ENCODE measurements around the gene B4GALNT2.

B4GALNT2 gene

DNA sequence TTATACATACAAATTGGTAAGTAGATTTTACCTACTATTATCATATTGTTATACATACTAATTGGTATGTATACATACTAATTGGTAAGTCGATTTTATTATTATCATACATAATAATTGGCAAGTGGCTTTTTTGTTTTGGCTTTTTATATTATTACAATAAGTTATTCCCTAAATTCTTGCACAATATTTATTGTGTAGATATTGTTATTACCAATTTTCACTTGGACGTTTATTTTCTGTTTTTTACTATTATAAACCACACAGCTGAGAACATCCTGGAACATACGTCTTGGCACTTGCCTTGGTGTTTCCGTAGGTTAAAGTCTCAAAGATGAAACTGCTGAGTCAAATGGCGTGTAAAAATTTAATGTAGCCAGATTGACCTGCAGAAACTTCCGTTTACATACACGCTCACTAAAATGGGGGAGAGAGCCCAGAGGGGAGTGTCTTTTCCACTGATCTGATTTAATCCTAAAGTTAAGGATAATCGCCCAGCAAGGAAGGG is 58.9 kb downstream of the B4GALNT2 start:
- DNase-seq (ENCODE audit: low spot score), result peak; percentile 55
- TF ChIP-seq, protein P1, sequence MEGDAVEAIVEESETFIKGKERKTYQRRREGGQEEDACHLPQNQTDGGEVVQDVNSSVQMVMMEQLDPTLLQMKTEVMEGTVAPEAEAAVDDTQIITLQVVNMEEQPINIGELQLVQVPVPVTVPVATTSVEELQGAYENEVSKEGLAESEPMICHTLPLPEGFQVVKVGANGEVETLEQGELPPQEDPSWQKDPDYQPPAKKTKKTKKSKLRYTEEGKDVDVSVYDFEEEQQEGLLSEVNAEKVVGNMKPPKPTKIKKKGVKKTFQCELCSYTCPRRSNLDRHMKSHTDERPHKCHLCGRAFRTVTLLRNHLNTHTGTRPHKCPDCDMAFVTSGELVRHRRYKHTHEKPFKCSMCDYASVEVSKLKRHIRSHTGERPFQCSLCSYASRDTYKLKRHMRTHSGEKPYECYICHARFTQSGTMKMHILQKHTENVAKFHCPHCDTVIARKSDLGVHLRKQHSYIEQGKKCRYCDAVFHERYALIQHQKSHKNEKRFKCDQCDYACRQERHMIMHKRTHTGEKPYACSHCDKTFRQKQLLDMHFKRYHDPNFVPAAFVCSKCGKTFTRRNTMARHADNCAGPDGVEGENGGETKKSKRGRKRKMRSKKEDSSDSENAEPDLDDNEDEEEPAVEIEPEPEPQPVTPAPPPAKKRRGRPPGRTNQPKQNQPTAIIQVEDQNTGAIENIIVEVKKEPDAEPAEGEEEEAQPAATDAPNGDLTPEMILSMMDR (IDR thresholded peaks at IDR 0.05; ENCODE audit: borderline replicate concordance, control extremely low read depth, extremely low read depth, insufficient read depth, missing control alignments), result no peak
- in situ Hi-C loops (cut with MboI; ENCODE audit: low sequenced_read_pairs, unreplicated experiment), result no loop called here

DNA sequence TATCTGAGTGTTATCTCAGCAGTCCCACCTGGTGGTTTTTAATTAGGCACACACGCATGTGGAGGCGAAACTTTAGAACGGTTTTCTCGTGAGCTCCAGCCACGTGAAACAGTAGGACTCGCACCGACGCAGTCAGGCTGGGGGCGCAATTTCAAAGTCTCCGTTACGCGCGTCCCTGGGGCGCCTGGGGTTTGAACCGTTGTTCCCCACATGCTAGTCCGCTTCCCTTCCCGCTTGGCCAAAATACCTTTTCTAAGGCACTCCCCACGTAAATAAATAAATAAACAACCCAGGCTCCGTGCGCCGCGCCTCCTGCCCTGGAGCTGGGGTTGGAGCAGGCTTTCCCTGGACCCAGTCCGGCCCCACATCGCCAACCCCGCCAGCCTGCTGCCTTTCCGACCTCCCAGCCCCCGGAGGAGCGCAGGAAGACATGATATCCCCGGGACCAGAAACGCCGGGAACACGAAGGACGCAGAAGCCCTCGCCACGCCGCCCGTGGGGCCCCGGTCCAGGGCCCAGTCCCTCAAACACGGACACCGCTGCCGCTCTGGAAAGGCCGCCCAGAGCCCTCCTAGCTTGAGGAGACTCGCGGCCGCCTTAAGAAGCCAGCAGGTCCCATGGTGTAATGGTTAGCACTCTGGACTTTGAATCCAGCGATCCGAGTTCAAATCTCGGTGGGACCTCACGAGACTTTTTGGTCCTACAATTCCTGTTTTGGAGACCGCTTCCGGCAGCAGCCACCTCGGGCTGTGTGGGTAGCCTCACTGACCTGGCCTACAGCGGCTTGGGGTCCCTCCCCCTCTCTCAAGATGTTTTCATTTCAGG is 59.6 kb downstream of the B4GALNT2 start:
- in situ Hi-C loops (cut with MboI; ENCODE audit: low sequenced_read_pairs, unreplicated experiment), result no loop called here
- TF ChIP-seq, protein P1 (IDR thresholded peaks at IDR 0.05; ENCODE audit: borderline replicate concordance, control extremely low read depth, extremely low read depth, insufficient read depth, missing control alignments), result peak; percentile 42
- peak; percentile 69 for DNase-seq (ENCODE audit: low spot score)

DNA sequence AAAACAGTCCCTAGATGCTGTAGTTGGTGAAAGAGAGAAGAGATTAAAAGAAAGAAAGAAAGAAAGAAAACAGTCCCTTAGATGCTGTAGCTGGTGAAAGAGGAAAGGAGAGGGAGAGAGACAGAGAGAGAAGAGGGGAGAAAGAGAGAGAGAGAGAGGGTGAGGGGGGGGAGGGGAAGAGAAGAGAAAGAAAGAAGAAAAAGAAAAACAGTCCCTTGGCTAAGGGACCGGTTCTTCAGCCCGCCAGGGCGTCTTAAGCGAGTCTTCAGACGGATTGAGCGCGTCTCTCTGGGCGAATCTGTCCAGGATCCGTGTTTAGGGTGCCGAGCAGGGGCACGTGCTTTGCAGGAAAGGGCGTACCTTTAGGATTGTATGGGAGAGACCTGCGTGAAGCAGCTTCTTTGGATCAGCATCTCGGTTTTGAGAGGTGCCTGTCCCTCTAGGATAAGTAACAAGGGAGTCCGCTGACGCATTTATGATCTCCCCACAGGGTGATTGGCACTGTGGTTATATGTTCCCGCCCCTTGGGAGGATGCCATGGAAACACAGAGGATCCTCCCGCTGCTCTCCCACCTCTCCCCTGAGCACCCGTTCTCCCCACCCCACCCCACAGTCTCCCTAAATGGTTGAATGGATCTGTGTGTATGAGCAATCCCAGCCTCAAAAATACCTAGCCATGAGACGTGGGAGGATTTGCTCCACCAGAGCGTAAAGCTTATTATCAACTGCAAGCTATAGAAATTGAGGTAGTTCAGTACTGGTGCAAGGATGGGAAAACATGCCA is 61.1 kb downstream of the B4GALNT2 start:
- in situ Hi-C loops (cut with MboI; ENCODE audit: low sequenced_read_pairs, unreplicated experiment), result no loop called here
- TF ChIP-seq, protein P1 (IDR thresholded peaks at IDR 0.05; ENCODE audit: borderline replicate concordance, control extremely low read depth, extremely low read depth, insufficient read depth, missing control alignments), result no peak
- peak; percentile 57 for DNase-seq (ENCODE audit: low spot score)

DNA sequence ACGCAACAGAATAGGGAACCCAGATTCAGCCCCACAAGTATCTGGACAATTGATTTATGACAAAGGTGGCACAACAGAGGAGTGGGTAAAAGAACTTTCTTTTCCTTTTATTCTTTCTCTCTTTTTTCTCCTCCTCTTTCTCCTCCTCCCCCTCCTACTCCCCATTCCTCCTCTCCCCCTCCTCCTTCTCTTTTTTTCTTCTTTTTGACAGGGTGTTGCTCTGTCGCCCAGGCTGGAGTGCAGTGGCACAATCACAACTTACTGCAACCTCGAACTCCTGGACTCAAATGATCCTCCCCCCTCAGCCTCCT is 61.7 kb downstream of the B4GALNT2 start:
- peak; percentile 15 for DNase-seq (ENCODE audit: low spot score)
- TF ChIP-seq, protein P1 (IDR thresholded peaks at IDR 0.05; ENCODE audit: borderline replicate concordance, control extremely low read depth, extremely low read depth, insufficient read depth, missing control alignments), result no peak
- in situ Hi-C loops (cut with MboI; ENCODE audit: low sequenced_read_pairs, unreplicated experiment), result no loop called here

DNA sequence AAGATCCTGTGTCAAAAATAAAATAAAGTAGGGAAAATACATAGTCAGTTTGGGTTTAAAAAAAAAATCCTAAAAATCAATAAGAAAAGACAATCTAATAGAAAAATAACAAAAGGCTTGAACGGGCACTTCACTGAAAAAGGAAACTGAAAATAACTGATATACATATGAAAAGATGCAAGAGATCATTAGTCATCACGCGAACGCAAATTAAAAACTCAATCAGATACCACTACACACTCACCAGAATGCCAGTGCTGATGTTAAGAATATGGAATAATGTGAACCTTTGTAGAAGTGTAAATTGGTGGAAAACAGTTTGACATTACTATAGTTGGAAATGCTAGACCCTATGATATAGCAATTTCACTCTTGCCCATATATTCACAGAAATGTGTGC is 63.2 kb downstream of the B4GALNT2 start:
- no peak for DNase-seq (ENCODE audit: low spot score)
- in situ Hi-C loops (cut with MboI; ENCODE audit: low sequenced_read_pairs, unreplicated experiment), result no loop called here
- TF ChIP-seq, protein P1 (IDR thresholded peaks at IDR 0.05; ENCODE audit: borderline replicate concordance, control extremely low read depth, extremely low read depth, insufficient read depth, missing control alignments), result no peak

DNA sequence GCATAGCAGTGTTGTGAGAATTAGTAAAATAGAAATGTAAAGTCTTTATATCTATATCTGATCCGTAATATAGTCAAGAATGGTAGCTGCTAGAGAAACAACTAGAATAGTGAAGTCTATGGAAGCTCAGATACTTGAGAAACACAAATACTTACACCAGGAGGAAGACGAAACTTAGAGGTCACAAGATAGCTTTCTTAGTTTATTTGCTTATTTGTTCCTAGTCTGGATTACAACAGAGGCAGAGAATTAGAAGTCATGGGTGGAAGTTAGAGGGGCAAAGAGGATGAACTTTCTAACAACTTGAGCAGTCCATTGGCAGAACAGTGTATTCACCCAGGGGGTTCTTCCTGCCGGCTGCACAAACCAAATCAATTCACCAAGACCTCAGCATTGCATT is 64.0 kb downstream of the B4GALNT2 start:
- TF ChIP-seq, protein P1 (IDR thresholded peaks at IDR 0.05; ENCODE audit: borderline replicate concordance, control extremely low read depth, extremely low read depth, insufficient read depth, missing control alignments), result no peak
- in situ Hi-C loops (cut with MboI; ENCODE audit: low sequenced_read_pairs, unreplicated experiment), result no loop called here
- no peak for DNase-seq (ENCODE audit: low spot score)

Data from GM13976 (cell line).